ENCODE results near the gene CFAP46.

DNA sequence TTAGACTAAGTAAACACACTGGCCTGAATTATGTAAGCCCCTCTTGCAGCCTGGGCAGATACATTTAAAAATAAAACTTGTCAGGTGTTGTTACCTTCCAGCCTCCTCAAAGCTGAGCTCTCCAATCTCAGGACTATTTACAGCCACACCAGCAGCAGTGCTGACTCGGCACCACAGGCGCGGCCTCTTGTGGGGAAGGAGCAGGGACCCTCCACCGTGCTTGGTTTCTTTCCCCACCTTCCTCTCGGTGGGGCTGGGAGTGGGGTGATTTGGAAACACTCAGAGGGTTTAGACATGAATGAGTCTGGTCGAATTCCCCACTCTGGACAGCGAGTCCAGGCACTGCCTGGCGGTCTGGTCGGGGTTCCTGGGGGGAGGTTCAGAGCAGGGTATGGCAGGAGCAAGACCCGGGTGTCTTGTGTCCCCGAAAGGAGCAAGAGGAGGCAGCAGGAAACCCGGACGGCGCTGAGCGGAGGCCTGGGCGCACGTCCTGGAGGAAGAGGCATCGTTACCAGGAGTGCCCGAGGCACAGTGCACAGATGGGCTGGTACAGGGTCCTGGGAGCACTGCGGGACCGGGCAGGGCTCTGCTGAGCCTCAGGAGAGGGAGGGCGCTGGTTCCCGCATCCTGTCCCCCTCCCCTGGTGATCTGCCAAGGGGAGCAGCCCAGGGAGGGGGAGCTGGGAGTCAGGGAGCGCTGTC, 29.2 kb upstream of the CFAP46 start:
- TF ChIP-seq EZH2 (IDR thresholded peaks at IDR 0.05; ENCODE audit: borderline replicate concordance, insufficient read depth, low read depth, low read length, poor library complexity, severe bottlenecking) = no peak
- TF ChIP-seq, protein P1, sequence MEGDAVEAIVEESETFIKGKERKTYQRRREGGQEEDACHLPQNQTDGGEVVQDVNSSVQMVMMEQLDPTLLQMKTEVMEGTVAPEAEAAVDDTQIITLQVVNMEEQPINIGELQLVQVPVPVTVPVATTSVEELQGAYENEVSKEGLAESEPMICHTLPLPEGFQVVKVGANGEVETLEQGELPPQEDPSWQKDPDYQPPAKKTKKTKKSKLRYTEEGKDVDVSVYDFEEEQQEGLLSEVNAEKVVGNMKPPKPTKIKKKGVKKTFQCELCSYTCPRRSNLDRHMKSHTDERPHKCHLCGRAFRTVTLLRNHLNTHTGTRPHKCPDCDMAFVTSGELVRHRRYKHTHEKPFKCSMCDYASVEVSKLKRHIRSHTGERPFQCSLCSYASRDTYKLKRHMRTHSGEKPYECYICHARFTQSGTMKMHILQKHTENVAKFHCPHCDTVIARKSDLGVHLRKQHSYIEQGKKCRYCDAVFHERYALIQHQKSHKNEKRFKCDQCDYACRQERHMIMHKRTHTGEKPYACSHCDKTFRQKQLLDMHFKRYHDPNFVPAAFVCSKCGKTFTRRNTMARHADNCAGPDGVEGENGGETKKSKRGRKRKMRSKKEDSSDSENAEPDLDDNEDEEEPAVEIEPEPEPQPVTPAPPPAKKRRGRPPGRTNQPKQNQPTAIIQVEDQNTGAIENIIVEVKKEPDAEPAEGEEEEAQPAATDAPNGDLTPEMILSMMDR (IDR thresholded peaks at IDR 0.05) = no peak
